GM18873 (cell line): Measurements from ENCODE around the gene PDGFA.

Experiments
- ATAC-seq: cut with Tn5 transposase; IDR thresholded peaks from one replicate; pipeline ENCODE4 v1.9.1; 2021; ENCODE audit warnings: mild to moderate bottlenecking, moderate library complexity, moderate number of reproducible peaks; ENCODE audit not compliant: unreplicated experiment, low FRiP score

Gene PDGFA

DNA sequence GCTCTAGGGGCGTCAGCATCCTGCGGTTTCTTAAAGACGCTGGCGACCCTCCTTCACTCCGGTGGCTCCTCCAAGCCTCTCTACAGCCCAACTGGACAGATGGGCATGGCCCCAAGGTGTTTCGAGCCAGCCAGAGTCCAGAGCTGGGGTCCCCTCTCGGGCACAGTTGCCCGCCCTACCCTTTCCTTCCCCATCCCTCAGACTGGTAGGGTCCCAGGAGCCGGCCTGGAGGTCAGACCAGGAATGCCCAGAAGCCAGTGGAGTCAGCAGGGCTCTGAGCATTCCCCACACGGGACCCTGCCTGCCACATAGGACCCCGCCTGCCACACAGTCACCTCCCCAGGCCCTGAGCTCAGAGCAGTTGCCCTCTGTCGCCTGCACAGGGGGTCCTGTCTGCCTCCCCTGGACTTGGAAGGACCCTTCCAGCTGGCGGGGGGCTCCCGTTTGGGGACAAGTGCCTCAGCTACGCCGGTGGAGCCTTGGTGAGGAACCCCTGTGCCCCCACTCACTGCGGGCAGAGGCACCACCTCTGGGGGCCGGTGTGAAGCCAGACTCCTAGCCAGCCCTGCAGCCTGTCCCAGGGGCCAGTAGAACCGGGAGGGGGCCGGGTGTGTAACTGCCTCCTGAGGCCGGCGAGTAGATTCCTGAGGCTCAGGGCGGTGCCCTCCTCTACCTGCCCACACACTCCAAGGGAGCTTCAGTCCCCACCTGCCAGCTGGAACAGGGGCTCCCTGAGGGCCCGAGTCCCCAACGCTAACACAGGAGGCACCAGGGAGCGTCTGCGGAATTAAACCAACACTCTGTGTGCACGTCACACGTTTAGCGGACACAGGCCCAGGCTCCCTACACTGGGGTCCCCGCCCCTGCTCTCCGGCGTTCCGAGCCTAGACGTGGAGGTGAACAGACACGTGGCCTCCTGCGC, 19.4 kb upstream of the PDGFA start:
- ATAC-seq, result no peak

DNA sequence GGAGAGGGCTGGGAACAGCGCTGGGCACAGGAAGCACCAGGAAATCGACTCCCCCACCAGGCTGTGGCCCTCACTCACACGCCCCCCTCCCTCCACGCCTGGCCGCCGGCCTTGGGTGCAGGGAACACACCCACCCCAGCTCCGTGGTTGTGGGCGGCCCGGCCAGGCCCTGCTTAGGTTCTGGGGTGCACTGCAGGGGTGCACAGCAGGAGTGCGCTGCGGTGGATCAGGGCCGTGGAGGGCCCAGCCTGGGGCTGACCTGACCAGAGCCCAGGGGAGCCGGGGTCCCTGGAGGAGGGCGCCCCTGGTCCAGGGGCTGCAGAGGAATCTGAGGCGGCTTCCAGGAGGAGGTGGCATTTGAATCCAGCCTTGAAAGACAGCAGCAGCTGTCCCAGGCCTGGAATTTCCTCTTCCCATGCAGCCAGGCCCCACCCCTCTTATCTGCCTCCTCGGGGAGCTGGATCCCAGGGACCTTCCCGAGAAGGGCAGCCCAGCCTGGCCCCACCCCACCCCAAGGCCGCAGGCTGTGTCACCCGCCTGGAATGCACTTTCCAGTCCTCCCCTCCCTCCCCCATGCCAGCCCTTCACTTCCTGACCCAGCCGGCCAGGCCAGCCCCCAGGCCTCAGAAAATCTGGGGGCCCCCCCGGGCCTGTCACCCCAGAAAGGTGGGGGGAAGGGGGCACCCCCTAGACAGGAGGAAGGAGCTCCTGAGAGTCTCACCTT, 18.4 kb upstream of the PDGFA start:
- no peak for ATAC-seq

DNA sequence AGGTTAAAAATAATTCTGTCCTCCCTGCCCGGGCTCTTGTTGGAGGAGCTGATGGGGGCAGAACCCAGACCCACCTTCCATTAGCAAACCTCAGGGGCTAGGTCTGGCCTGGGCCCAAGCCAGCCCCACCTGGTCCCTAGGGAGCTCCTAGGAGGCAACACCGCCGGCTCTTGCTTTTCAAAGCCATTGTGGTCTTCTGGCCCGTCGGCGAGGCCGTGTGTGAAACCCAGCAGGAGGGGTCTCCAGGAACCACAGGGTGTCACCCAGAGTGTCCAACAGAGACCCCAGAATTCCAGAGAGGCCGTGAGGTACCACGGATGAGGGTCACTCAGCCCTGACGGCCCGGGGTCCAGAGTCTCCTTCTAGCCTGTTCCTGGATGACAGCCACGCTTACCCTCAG, 16.6 kb upstream of the PDGFA start:
- ATAC-seq, result no peak

DNA sequence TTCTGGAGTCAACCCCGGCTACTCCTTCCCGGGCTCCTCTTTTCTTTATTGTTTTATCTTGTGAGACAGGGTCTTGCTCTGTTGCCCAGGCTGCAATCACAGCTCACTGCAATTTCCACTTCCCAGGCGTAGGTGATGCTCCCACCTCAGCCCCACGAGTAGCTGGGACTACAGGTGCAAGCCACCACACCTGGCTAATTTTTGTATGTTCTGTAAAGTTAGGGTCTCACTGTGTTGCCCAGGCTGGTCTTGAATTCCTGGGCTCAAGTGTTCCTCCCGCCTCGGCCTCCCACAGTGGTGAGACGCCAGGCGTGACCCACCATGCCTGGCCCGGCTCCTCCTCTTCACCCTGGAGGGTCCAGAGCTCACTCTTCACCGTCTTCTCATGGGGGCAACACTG, 15.3 kb upstream of the PDGFA start:
- ATAC-seq, result no peak

DNA sequence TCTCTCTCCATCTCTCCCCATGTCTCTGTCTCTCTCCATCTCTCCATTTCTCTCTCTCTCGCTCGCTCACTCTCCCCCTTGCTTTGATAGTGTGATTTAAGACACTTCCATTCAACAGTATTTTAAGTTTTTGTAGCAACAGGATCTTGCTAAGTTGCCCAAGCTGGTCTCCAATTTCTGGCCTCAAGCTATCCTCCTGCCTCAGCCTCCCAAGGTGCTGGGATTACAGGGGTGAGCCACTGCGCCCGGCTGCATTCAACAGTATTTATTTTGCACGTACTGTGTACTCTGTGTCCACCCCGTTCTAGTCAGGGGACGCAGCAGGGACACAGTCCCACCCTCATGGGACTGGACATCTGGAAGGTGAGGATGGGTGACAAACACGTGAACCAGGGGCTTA, 14.4 kb upstream of the PDGFA start:
- no peak for ATAC-seq

DNA sequence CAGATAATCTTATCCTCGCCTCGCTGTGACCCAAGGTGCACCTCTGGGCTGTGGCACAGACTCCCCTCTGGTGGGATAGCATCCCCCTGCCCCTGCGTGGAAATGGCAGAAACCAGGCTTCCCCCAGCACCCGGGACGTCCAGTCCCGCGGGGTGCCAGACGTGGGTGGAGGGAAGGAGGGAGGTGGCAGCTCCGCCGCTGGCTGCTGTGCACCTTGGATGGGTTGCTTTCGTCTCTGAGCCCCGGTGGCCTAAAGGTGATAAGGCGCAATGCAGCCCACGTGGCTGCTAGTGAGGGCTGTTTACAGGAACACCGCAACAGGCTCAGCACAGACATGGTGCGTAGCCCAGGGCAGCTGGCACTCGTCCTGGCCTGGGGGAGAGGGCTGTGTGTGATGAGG, 13.6 kb upstream of the PDGFA start:
- no peak for ATAC-seq

DNA sequence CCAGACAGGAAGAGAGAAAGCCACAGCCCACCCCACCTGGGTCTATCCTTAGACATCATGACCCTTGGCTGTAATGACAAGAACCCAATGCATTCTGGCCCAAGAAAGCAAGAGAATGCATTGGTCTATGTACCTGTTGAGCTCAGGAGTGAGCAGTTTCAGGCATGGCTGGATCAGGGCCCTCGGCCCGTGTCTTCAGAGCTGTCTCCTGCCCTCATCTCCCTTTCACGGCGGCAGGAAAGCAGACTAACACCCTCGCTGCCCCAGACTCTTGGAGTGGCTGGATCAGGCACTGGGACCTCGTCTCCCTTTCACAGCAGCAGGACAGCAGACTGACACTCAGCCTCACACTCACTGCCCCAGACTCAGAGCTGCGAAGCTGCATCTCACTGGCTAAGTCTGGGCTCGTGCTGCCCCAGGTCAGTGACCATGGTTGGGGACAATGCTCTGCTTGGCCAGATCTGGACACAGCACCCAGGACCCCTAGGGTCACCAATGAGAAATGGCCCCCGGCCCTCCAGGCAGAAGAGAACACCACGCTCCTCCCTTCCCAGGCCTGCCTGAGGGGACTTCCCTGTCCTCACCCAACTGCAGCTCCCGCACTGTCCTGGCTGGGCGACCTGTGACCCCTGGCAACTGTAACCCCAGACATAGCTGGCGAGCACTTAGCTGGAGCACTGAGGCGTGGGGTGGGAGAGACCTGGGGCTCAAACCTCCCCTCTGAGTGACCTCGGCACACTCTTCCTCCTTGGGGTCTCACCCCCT, 12.9 kb upstream of the PDGFA start:
- ATAC-seq, result no peak

DNA sequence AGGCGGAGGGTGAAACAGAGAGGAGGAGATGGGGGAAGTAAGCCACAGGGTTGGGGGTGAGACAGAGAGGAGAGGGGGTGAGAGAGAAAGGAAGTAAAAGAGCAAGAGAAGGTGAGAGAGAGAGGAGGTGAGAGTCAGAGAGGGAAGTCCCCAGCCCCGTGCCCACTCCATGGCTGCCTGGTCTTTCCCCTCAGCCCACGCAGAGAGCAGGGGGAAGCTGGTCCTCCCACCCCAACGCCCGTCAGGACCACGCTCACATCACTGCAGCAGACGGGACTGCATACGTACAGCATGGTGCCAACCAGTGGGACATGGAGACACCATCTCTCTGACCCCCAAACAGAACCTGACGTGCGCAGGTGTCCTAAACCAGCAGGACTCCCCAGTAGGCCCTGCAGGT, 12.1 kb upstream of the PDGFA start:
- no peak for ATAC-seq

DNA sequence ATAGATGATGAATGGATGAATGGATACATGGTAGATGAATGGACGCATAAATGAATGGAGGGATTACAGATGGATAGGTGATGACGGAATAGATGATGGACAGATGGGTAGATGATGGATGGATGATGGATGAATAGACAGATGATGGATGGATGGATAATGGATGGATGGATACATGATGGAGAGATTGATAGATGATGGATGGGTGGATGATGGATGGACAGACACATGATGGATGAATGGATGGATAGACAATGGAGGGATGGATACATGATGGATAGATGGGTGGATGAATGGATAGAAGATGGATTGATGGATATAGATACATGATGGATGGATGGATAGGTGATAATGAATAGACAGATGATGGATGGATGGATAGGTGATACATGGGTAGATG, 8.8 kb upstream of the PDGFA start:
- ATAC-seq, result no peak

DNA sequence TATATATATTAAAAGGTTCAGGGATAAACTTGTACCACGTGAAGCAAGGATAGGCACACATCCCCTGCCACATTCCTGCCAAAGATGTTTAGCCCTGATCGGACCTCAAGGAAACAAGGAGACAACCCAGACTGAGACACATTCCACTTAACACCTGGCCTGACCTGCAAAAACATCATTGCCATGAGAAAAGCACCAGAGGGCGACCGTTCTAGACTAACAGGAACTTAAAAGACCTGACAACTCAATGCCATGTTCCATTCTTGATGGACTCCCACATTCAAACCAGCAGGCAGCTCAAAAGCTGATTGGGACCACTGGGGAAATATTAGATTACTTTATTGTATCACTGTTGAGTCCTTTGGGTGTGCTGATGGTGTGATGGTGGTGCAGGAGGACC, 8.1 kb upstream of the PDGFA start:
- no peak for ATAC-seq

DNA sequence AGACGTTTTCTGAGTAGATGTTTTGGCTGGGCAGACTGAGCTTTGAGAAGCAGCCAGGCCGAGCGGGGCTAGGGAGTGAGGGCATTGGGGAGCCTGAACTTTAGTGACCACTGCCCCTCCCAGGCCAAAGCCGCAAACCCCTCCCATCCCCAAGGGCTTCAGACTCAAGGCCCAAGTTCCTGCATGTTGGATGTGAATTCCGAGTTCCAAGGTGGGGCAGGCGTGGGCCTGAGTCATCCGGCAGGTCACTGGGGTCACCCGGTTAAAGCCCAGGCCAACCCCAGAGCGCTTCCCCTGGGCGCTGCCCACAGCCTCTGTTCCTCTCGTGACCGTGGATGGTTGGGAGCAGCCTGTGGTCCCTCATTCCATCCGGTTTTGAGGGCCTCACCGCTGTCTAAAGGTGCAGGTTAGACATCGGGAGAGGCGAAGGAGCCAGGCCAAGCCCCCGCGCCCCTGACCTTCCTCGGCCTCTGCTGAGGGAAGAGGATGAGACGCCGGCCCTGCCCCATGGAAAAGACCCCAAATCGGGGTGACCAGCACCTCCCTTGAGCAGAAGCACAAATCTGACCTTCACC, 6.9 kb upstream of the PDGFA start:
- ATAC-seq, result no peak

DNA sequence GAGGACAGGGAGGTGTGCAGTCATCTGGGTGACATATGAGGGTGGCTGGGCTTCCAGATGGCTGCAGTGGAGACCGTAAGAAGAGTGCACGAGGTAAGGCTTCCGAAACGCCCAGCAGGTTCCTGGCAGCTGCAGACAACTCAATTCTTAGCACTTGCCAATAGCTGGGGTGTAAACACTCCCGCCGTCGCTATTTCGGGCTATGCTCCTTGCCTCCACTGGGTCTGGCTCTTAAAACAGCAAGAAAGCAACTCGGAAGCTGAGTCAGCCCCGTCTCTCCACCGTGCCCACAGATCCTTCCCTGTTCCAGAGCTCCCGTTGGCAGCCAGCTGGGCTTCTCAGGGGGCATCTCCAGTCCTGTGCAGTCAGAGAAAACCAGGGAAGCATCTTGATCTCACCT, 6.1 kb upstream of the PDGFA start:
- no peak for ATAC-seq

DNA sequence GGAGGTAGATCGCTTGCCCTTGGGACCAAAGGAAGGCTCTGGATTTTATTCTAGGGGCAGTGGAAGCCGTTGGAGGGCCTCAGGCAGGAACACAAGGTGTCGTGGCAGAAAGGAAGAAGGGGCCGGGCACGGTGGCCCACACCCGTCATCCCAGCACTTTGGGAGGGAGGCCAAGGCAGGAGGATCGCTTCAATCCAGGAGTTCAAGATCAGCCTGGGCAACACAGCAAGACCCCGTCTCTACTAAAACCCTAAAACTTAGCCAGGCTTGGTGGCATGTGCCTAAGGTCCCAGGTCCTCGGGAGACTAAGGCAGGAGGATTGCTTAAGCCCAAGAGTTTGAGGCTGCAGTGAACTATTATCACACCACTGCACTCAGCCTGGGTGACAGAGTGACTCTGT, 5.2 kb upstream of the PDGFA start:
- no peak for ATAC-seq

DNA sequence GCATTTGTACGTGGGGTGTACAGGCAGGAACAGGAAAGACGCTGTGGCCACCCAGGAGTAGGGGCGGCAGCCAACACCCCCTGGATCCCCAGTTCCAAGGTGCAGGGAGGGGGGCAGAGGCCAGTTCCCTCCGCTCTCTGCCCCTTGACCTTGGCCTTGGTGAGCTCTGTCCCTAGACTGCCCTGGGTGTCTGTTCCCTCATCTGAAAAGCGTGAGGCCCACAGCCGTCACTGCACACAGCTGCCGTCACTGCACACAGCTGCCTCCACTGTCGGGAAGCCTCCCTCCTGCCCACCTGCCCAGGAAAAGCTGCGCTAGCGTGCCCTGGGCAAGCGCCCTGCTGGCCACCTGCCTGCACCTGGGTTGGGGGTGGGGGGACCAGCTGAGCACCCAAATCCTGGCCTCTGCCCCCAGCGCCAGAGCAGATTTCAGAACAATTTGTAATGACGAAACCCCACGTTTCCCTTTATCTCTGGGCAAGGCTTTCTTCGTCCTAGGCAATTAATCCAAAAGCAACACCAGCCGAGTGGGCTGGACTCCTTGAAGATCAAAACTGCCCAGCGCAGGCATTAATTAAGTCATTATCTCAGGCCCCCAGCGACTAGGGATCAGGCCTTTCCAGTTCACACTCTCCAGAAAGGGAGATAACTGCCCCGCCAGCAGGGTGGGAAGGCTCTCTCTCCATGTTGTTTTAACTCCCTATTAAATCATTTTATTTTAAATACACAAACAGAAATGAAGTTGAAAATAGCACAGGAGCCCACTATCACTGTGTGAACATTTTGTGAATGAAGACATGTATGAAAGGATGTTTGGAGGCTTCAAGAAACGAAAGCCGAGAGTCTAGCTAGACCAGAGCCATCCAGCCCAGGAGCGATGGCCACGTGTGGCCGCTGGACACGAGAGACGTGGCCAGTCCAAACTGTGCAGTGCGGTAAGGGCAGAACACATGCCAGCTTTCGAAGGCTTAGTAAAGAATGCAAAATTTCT, 4.0 kb upstream of the PDGFA start:
- no peak for ATAC-seq

DNA sequence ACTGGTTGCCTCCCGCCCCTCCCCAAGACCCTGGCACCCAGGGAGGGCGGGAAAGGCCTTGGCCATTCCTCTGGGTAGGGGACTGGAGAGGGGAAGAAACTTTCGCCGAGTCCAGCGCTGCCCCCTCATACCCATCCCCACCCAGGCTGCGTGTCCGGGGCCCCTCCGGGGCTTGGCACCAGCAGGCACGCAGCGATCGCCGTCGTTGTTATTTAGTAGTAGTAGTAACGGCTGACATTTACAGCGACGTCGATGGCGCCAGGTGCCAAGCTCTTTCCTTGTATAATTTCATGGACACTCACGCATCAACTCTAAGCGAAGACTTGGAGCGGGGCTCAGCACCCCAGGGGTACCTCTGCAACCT, 3.3 kb upstream of the PDGFA start:
- no peak for ATAC-seq

DNA sequence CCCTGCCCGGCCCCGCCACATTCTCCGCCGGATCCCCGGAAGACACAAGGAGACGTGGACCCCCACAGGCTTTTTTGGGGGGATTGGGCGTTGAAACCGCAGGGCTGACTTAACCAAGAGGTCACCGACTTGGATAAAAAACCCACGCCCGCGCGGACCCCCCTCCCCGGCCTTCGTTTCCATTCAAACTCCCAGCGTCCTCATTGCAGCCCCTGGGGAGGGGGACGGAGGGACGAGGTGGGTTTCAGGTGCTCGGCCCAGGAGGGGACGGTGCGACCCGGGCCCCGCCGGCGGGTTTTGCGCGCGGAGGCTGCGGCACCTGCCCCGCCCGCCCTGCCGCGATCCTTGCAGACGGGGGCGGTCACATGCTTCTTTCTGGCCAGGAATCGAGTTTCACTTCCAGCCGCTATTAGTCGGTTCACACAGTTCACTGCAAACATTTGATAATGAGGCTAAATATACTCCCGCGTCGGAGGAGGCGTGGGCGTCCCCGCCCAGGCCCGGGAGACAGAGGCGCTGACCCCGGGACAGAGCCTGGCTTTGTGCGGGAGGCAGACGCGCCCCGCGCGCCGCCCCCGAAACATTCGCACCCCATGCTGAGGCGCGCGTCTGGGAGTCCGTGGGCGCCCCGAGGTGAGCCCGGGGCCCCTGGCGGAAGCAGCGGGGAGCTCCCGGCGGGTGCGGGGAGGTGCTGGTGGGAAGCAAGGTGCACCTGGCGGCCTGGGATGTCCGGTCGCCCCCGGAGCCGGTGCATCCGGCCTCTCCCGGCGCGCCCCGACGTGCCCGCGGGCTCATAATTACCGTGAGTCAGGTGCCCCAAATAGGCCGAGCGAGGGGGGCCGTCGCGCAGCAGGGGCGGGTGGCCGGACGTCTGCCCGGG, 2.7 kb upstream of the PDGFA start:
- ATAC-seq, result no peak

DNA sequence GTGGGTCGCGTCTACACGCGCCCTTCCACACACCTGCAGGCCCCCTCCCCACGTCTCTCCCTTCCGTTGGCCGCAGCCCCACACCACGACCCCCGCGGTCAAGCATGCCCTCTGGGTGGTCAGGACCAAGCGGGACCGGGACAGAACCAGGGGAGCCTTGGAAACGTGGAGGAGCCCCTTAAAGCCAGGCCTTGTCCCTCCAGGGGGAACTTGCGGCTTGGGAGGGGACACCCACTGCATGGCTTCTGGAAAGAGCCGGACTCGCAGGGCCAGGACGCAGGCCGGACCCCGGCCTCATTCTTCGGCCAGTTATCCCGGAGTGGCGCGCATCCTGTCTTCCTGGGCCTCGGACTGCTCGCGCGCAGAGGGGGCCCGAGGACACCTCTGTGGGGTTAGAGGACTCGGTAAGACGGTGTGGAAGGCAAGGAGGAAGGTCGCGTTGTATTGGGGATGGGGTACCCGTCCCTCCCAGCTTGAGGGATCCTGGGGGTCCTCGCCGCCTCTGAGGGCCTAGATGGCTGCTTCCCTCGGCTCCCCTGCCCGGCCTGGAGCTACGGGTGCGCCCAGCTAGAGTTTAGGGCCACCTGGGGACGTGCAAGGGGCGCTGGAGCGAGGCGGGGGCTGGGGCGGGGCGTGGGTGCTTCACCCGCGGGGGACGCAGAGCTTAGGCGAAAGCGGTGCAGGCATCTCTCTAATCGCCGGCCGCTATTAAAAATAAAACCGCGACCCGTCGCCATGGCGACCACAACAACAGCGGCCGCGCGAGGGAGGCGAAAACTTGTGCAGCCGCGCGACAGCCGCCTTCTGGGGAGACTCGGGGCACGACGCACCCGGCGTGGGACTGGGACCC, 1.8 kb upstream of the PDGFA start:
- no peak for ATAC-seq
